ENCODE results near the gene NCCRP1. TPM values are rescaled to one million over a fixed set of nuclear protein-coding genes. Genes with fewer than 3 reads are reported as not detected.

NCCRP1 gene
- total RNA-seq, 1 donor from 2014 or later = 0.61 TPM

DNA sequence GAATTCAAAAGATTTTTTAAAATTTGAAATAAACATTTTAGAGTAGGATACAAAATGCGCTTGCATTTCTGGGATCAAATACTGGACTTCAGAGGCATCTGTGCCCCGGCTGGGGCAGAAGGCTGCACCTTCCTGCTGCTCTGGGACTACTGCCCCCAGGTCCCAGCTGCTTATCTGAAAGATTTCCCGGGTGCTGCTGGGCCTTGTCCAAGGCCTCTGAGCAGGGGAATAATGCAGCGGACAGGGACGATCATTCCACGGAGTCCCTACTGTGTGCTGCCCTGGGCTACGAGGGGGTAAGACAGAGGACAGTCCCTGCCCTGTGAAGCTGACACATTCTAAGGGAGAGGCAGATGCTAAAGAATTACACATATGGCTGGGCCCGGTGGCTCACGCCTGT is 33.1 kb upstream of the NCCRP1 start:
- Mint-ChIP-seq H3K4me3 (ENCODE audit: unreplicated experiment) (no peak overlapping the region), H3K36me3 (ENCODE audit: unreplicated experiment) (no peaks in the 10 kb centered on the region), H3K9me3 (ENCODE audit: unreplicated experiment) (peaks cover 1% of the 10 kb centered on the region), H3K27ac (ENCODE audit: unreplicated experiment) (no peak overlapping the region), H3K4me1 (ENCODE audit: low read depth, unreplicated experiment) (peaks cover 21% of the 10 kb centered on the region), H3K27me3 (ENCODE audit: unreplicated experiment) (peaks cover 2% of the 10 kb centered on the region)
- TF ChIP-seq, protein P1, sequence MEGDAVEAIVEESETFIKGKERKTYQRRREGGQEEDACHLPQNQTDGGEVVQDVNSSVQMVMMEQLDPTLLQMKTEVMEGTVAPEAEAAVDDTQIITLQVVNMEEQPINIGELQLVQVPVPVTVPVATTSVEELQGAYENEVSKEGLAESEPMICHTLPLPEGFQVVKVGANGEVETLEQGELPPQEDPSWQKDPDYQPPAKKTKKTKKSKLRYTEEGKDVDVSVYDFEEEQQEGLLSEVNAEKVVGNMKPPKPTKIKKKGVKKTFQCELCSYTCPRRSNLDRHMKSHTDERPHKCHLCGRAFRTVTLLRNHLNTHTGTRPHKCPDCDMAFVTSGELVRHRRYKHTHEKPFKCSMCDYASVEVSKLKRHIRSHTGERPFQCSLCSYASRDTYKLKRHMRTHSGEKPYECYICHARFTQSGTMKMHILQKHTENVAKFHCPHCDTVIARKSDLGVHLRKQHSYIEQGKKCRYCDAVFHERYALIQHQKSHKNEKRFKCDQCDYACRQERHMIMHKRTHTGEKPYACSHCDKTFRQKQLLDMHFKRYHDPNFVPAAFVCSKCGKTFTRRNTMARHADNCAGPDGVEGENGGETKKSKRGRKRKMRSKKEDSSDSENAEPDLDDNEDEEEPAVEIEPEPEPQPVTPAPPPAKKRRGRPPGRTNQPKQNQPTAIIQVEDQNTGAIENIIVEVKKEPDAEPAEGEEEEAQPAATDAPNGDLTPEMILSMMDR (IDR thresholded peaks at IDR 0.05; ENCODE audit: partially characterized antibody, unreplicated experiment) = no peak
- DNase-seq = no peak

DNA sequence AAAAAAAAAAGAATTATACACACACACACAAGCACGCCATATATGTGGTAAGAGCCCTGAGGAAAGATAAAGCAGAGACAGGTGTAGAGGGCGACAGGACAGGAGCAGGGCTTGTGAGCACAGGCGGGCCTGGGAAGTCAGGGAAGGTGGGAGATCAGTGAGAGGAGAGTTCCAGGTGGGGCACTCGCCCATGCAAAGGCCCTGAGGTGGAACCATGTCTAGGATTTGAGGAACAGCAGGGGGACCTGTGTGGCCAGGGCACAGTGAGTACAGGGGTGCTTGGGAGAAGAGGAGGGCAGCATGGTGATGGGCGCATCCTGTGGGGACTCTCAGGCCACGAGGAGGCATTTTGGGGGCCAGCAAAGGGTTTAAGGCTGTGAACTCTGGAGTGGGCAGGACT is 32.5 kb upstream of the NCCRP1 start:
- no peak overlapping the region for H3K4me3 Mint-ChIP-seq (ENCODE audit: unreplicated experiment)
- DNase-seq = no peak
- H3K36me3 Mint-ChIP-seq (ENCODE audit: unreplicated experiment) = no peaks in the 10 kb centered on the region
- H3K4me1 Mint-ChIP-seq (ENCODE audit: low read depth, unreplicated experiment) = peaks cover 17% of the 10 kb centered on the region
- H3K27me3 Mint-ChIP-seq (ENCODE audit: unreplicated experiment) = peaks cover 2% of the 10 kb centered on the region
- peak overlapping the region; percentile 28 for H3K27ac Mint-ChIP-seq (ENCODE audit: unreplicated experiment)
- TF ChIP-seq, protein P1 (IDR thresholded peaks at IDR 0.05; ENCODE audit: partially characterized antibody, unreplicated experiment) = no peak
- peaks cover 1% of the 10 kb centered on the region for H3K9me3 Mint-ChIP-seq (ENCODE audit: unreplicated experiment)

DNA sequence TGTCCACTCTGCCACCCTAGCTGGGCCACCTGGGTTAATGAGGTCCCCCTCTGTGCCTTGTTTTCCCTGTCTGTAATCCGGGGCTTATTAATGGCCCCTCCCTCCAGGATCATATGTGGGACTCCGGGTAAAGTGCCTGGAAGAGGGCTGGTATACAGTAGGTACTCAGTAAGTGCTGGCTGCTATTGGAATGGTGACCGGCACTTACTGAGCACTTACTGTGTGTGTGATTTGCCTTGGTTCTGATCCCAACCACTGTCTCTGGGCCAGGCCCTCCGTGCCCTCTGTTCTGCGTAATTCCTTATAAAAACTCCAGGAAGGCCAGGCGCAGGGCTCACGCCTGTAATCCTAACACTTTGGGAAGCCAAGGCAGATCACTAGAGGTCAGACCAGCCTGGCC is 30.9 kb upstream of the NCCRP1 start:
- peaks cover 11% of the 10 kb centered on the region for H3K4me1 Mint-ChIP-seq (ENCODE audit: low read depth, unreplicated experiment)
- DNase-seq = no peak
- TF ChIP-seq, protein P1 (IDR thresholded peaks at IDR 0.05; ENCODE audit: partially characterized antibody, unreplicated experiment) = no peak
- H3K36me3 Mint-ChIP-seq (ENCODE audit: unreplicated experiment) = no peaks in the 10 kb centered on the region
- H3K9me3 Mint-ChIP-seq (ENCODE audit: unreplicated experiment) = peaks cover 1% of the 10 kb centered on the region
- H3K27me3 Mint-ChIP-seq (ENCODE audit: unreplicated experiment) = peaks cover 2% of the 10 kb centered on the region
- no peak overlapping the region for H3K27ac Mint-ChIP-seq (ENCODE audit: unreplicated experiment)
- no peak overlapping the region for H3K4me3 Mint-ChIP-seq (ENCODE audit: unreplicated experiment)

DNA sequence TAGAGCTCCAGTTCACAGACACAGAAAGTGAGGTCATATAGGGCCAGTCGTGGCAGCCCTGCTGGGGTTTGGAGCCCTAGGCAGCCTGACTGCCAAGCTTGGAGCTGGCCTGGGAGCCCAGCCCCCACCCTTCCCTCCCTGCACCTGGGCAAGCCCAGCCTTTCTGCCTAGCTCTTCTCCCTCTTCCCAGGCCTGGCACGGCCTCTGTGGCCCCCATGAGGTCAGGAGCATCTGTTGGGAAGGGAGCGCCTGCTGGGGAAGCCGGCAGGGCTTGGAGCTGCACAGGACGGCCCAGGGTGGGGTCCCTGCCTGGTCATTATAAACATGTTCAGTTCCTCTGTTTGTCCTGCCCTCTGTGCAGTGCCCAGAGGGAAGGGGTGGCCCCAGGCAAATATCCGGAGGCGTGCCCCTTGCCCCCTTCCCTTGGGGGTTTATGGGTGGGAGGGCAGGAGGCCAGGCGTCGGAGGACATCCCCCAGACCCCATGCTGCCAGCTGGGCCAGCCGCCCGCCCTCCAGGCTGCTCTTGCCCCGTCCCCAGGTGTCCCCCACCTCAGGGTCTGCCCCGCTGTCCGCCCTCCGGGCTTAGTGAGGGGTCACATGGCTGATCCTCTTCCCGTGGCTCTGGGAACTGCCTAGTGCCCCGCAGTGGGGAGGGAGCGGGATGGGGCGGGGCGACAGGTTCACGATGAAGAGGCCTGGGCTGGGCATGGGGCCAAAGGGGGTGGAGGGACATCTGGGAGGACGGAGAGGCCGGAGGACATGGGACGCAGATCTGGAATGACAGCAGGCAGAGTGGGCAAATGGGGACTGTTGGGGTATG is 30.0 kb upstream of the NCCRP1 start:
- Mint-ChIP-seq H3K27ac (ENCODE audit: unreplicated experiment) (no peak overlapping the region), H3K36me3 (ENCODE audit: unreplicated experiment) (no peaks in the 10 kb centered on the region), H3K27me3 (ENCODE audit: unreplicated experiment) (peaks cover 4% of the 10 kb centered on the region), H3K4me3 (ENCODE audit: unreplicated experiment) (no peak overlapping the region), H3K4me1 (ENCODE audit: low read depth, unreplicated experiment) (peaks cover 12% of the 10 kb centered on the region), H3K9me3 (ENCODE audit: unreplicated experiment) (peaks cover 1% of the 10 kb centered on the region)
- TF ChIP-seq, protein P1 (IDR thresholded peaks at IDR 0.05; ENCODE audit: partially characterized antibody, unreplicated experiment) = no peak
- DNase-seq = no peak
